ENCODE measurements around the gene POM121C. TPM values are rescaled to one million over a fixed set of nuclear protein-coding genes. Genes with fewer than 3 reads are reported as not detected.

POM121C gene
- total RNA-seq, 3 donors from 2014 or later, result 11.4 to 19.0 (median 16.1) TPM

Other genes with a start within 250 kb of the POM121C start
- 1 to 10 TPM; 2.2 to 5.6 (median 4.8) TPM for gene TRIM73, start 90.7 kb downstream of the POM121C start, total RNA-seq
- gene SPDYE5, start 6.0 kb upstream of the POM121C start, total RNA-seq, result not detected